PC-9 (cell line): ENCODE results near the gene STK39. TPM values are rescaled to one million over a fixed set of nuclear protein-coding genes. Genes with fewer than 3 reads are reported as not detected.

Experiments
- BruUV-seq: library from RNA; stranded (reverse); fragments of 400-500 nt; replicated peaks from 2 replicates; lab custom pipeline; 2021; lab: Mats Ljungman, UMichigan
- CTCF ChIA-PET: fragments of 300-600 bp; sonication (Branson Sonifier 250); formaldehyde crosslinking; loops from one replicate; lab custom pipeline; 2022; ENCODE audit warnings: antibody characterized with exemption; lab: Charles Lee
- POLR2A ChIA-PET: fragments of 300-600 bp; sonication (Branson Sonifier 250); formaldehyde crosslinking; loops from one replicate; lab custom pipeline; 2022; ENCODE audit warnings: antibody characterized with exemption; ENCODE audit not compliant: unreplicated experiment; lab: Charles Lee
- DNase-seq, 2 experiments: peaks; one replicate each; pipeline versions ENCODE4 v3.0.0 to v3.0.0-alpha.2; 2015 to 2022; ENCODE audit warnings: mixed read lengths in 1 of 2
- H2AFZ ChIP-seq: fragments of 200-600 bp; sonication (generic); 2 replicates; pipeline ENCODE4 v1.8.1; 2017; ENCODE audit warnings: antibody characterized with exemption
- H3F3A ChIP-seq: fragments of 200-600 bp; sonication (generic); 2 replicates; pipeline ENCODE4 v1.8.1; 2017; ENCODE audit warnings: antibody characterized with exemption, mild to moderate bottlenecking, low read depth; ENCODE audit not compliant: insufficient read depth
- H3K27ac ChIP-seq: fragments of 200-600 bp; sonication (generic); 2 replicates; pipeline ENCODE4 v1.6.1; 2016; ENCODE audit warnings: mixed run types
- H3K27me3 ChIP-seq: fragments of 200-600 bp; sonication (generic); 2 replicates; pipeline ENCODE4 v1.6.1; 2016; ENCODE audit warnings: low read depth, mixed run types; ENCODE audit not compliant: insufficient read depth
- H3K36me3 ChIP-seq: fragments of 200-600 bp; sonication (generic); 2 replicates; pipeline ENCODE4 v1.6.1; 2016; ENCODE audit warnings: low read depth, mixed run types
- H3K4me1 ChIP-seq: fragments of 200-600 bp; sonication (generic); replicated peaks from 2 replicates; pipeline ENCODE4 v1.6.1; 2016; ENCODE audit warnings: mixed run types; ENCODE audit not compliant: insufficient read depth
- H3K4me2 ChIP-seq: fragments of 200-600 bp; sonication (generic); 2 replicates; pipeline ENCODE4 v1.6.1; 2017; ENCODE audit warnings: mixed run types
- H3K4me3 ChIP-seq: fragments of 200-600 bp; sonication (generic); 2 replicates; pipeline ENCODE4 v1.6.1; 2016; ENCODE audit warnings: mixed run types
- H3K79me2 ChIP-seq: fragments of 200-600 bp; sonication (generic); 2 replicates; pipeline ENCODE4 v1.6.1; 2017; ENCODE audit warnings: low read depth, mixed run types
- H3K9me2 ChIP-seq: fragments of 200-600 bp; sonication (generic); 2 replicates; pipeline ENCODE4 v1.8.1; 2017; ENCODE audit warnings: mild to moderate bottlenecking; ENCODE audit not compliant: insufficient read depth
- H3K9me3 ChIP-seq: fragments of 200-600 bp; sonication (generic); 2 replicates; pipeline ENCODE4 v1.8.1; 2016; ENCODE audit warnings: low read depth; ENCODE audit not compliant: insufficient read depth
- H4K20me1 ChIP-seq: fragments of 200-600 bp; sonication (generic); 2 replicates; pipeline ENCODE4 v1.8.1; 2017; ENCODE audit not compliant: insufficient read depth
- EZH2 ChIP-seq: fragments of 200-600 bp; sonication (generic); IDR thresholded peaks from 2 replicates; pipeline ENCODE4 v1.8.0; 2017; ENCODE audit warnings: antibody characterized with exemption, low read depth
- intact Hi-C: fragments of 100-400 bp; cut with micrococcal nuclease; formaldehyde crosslinking; loops from one replicate; pipeline ENCODE4 v1.10.0; 2022; ENCODE audit not compliant: unreplicated experiment
- total RNA-seq: library from RNA; stranded (reverse); gene quantifications from 2 replicates; pipeline ENCODE4 v1.2.3, GENCODE V29; 2021
- TF ChIP-seq, protein P1 (sequence below): fragments of 200-600 bp; sonication (generic); conservative IDR thresholded peaks from 2 replicates; pipeline ENCODE4 v1.6.1; 2017; ENCODE audit warnings: mixed run types, antibody characterized with exemption, mild to moderate bottlenecking, moderate library complexity

STK39 gene
- total RNA-seq, 1 experiment from 2014 or later = 14.5 TPM

DNA sequence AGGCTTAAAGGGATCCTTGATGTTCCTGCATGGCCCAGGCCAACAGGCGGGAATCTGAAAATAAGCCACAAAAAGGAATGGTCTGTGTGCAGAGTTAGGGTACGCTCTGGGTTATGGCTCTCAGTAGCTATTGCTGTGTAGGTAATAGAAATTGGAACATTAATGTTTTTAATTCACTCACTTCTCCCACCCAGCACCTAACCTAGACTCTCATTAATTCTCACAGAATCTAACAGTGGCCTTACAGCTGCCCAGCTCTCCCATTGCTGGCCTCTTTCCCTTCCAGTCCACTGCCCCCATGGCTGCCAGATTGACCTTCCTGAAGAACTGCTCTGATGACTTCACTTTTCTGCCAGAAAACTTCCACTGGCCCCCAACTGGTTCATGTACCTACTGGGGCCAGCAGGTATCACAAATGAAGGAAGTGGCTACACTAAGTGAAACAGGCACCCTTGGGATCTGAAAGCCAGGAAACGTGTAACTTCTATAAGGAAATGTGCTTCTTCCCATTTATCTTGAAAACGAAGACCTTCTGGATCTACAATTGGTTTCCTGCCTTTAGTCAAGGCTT lies 315.2 kb downstream of the STK39 start:
- Histone ChIP-seq H2AFZ (no peak overlapping the region), H3K9me2 (no peaks in the 10 kb centered on the region), H3K9me3 (no peaks in the 10 kb centered on the region), H3K4me3 (no peak overlapping the region), H3K27me3 (no peaks in the 10 kb centered on the region), H3K36me3 (no peaks in the 10 kb centered on the region), H4K20me1 (no peaks in the 10 kb centered on the region), H3K79me2 (no peaks in the 10 kb centered on the region), H3K27ac (no peak overlapping the region), H3K4me2 (no peak overlapping the region), H3F3A (no peaks in the 10 kb centered on the region), H3K4me1 (no peaks in the 10 kb centered on the region)
- TF ChIP-seq, protein P1, sequence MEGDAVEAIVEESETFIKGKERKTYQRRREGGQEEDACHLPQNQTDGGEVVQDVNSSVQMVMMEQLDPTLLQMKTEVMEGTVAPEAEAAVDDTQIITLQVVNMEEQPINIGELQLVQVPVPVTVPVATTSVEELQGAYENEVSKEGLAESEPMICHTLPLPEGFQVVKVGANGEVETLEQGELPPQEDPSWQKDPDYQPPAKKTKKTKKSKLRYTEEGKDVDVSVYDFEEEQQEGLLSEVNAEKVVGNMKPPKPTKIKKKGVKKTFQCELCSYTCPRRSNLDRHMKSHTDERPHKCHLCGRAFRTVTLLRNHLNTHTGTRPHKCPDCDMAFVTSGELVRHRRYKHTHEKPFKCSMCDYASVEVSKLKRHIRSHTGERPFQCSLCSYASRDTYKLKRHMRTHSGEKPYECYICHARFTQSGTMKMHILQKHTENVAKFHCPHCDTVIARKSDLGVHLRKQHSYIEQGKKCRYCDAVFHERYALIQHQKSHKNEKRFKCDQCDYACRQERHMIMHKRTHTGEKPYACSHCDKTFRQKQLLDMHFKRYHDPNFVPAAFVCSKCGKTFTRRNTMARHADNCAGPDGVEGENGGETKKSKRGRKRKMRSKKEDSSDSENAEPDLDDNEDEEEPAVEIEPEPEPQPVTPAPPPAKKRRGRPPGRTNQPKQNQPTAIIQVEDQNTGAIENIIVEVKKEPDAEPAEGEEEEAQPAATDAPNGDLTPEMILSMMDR = no peak
- TF ChIP-seq EZH2 = no peak
- intact Hi-C loops = no loop called here
- CTCF ChIA-PET = no interaction called here
- POLR2A ChIA-PET = no interaction called here
- no TSS peak for BruUV-seq
- no peak for DNase-seq

DNA sequence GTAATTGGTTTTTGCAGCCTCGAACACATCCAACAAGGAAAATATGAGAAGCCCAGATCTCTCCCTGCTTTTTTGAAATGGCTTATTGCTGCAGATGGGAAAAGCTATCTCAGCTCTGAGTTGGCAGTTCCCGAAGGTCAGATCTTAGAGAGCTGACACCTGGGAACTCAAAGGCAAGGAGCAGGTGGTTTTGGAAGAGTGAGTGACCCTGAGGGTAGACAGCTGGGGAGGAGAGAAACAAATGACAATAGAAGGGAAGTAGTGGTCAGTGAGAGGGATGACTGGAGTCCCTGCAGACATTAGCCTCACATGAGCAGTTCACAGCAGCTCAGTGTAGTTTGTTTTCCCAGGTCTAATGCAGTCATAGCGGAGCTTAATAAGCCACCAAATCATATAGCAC lies 317.9 kb downstream of the STK39 start:
- no peak overlapping the region for H2AFZ ChIP-seq
- H3K9me2 ChIP-seq = no peaks in the 10 kb centered on the region
- no peak overlapping the region for H3K4me2 ChIP-seq
- H3K79me2 ChIP-seq = no peaks in the 10 kb centered on the region
- H3K4me1 ChIP-seq = no peaks in the 10 kb centered on the region
- ChIA-PET POLR2A (no interaction called here), CTCF (no interaction called here)
- no peaks in the 10 kb centered on the region for H4K20me1 ChIP-seq
- DNase-seq = no peak
- H3K27ac ChIP-seq = no peak overlapping the region
- H3F3A ChIP-seq = no peaks in the 10 kb centered on the region
- H3K9me3 ChIP-seq = no peaks in the 10 kb centered on the region
- no TSS peak for BruUV-seq
- TF ChIP-seq, protein P1 = no peak
- TF ChIP-seq EZH2 = no peak
- no peaks in the 10 kb centered on the region for H3K27me3 ChIP-seq
- H3K36me3 ChIP-seq = no peaks in the 10 kb centered on the region
- intact Hi-C loops = no loop called here
- no peak overlapping the region for H3K4me3 ChIP-seq

DNA sequence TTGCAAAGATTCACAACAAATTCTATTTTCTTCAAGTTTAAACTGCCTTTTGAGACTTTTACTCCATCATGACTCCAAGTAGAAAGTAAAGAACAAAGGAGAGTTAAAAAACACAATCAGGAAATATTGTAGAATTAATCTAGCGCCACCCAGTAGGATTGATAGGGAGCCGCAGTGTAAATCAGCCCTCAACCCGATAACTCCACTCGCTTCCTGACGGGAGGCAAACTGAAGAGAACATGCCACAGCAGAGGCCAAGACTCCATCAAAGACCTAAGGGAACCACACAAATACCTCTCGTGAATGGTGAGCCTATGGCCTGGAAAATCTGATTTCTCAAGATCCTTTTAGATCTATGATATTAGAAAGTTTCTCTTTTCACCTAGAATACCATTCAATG lies 319.0 kb downstream of the STK39 start:
- CTCF ChIA-PET = no interaction called here
- no peaks in the 10 kb centered on the region for H3K9me3 ChIP-seq
- H3K27me3 ChIP-seq = no peaks in the 10 kb centered on the region
- H4K20me1 ChIP-seq = no peaks in the 10 kb centered on the region
- intact Hi-C loops = no loop called here
- H3K36me3 ChIP-seq = no peaks in the 10 kb centered on the region
- POLR2A ChIA-PET = no interaction called here
- no peak overlapping the region for H3K27ac ChIP-seq
- BruUV-seq = no TSS peak
- no peak overlapping the region for H2AFZ ChIP-seq
- TF ChIP-seq, protein P1 = no peak
- TF ChIP-seq EZH2 = no peak
- no peaks in the 10 kb centered on the region for H3F3A ChIP-seq
- H3K79me2 ChIP-seq = no peaks in the 10 kb centered on the region
- H3K9me2 ChIP-seq = no peaks in the 10 kb centered on the region
- H3K4me3 ChIP-seq = no peak overlapping the region
- no peak overlapping the region for H3K4me2 ChIP-seq
- no peaks in the 10 kb centered on the region for H3K4me1 ChIP-seq
- DNase-seq = no peak
